B cell (primary cell): Measurements from ENCODE around the gene MPDZ.

ENCODE experiments used
- EZH2 ChIP-seq: IDR thresholded peaks from 2 replicates; pipeline ENCODE4 v1.6.1; 2012; ENCODE audit warnings: borderline replicate concordance, low read depth, mild to moderate bottlenecking, moderate library complexity, low read length; ENCODE audit not compliant: insufficient read depth, poor library complexity, severe bottlenecking
- TF ChIP-seq, protein P1 (sequence below): fragments of 200-600 bp; IDR thresholded peaks from one replicate; pipeline ENCODE4 v1.8.0; 2022; ENCODE audit warnings: antibody characterized with exemption, mild to moderate bottlenecking

DNA sequence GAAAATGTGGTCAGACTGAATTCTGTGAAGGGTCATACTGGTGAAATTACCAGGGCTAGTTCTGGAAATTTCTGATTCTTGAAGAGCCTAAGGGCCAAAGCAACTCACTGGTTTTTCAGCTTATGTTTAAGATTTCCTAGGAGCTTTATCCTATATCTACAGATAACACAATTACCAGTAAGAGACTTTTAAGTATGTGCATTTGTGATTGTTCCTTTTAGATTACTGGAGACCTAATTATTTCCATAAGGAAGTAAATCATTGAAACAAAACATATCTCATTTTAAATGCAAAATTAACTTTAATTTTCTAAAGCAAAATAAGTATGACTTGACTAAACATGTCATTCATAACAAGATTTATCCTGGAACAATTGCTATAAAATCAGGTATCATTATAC, 134.2 kb downstream of the MPDZ start:
- TF ChIP-seq, protein P1, sequence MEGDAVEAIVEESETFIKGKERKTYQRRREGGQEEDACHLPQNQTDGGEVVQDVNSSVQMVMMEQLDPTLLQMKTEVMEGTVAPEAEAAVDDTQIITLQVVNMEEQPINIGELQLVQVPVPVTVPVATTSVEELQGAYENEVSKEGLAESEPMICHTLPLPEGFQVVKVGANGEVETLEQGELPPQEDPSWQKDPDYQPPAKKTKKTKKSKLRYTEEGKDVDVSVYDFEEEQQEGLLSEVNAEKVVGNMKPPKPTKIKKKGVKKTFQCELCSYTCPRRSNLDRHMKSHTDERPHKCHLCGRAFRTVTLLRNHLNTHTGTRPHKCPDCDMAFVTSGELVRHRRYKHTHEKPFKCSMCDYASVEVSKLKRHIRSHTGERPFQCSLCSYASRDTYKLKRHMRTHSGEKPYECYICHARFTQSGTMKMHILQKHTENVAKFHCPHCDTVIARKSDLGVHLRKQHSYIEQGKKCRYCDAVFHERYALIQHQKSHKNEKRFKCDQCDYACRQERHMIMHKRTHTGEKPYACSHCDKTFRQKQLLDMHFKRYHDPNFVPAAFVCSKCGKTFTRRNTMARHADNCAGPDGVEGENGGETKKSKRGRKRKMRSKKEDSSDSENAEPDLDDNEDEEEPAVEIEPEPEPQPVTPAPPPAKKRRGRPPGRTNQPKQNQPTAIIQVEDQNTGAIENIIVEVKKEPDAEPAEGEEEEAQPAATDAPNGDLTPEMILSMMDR = no peak
- TF ChIP-seq EZH2 = no peak
